BE2C (cell line): ENCODE data around the gene NELFB. TPM values are rescaled to one million over a fixed set of nuclear protein-coding genes. Genes with fewer than 3 reads are reported as not detected.

Experiments used
- DNase-seq: peaks from one replicate; pipeline ENCODE4 v3.0.0-alpha.2; 2020
- H3K27me3 ChIP-seq: fragments of 250-450 bp; sonication (Bioruptor Pico); 2 replicates; pipeline ENCODE4 v1.5.1; 2020; ENCODE audit warnings: mild to moderate bottlenecking
- H3K36me3 ChIP-seq: fragments of 250-450 bp; sonication (Bioruptor Pico); 2 replicates; pipeline ENCODE4 v1.5.1; 2020; ENCODE audit warnings: mild to moderate bottlenecking
- H3K4me1 ChIP-seq: fragments of 250-450 bp; sonication (Bioruptor Pico); 2 replicates; pipeline ENCODE4 v1.5.1; 2020
- H3K4me3 ChIP-seq: 2 replicates; pipeline ENCODE4 v1.5.1; 2011; ENCODE audit warnings: low read depth, low read length
- H3K9me3 ChIP-seq: fragments of 250-450 bp; sonication (Bioruptor Pico); 2 replicates; pipeline ENCODE4 v1.5.1; 2020
- polyA plus RNA-seq: library from polyadenylated mRNA; unstranded; fragments of >200 nt; gene quantifications from one replicate; pipeline ENCODE4 v1.2.1, GENCODE V29; 2012; ENCODE audit warnings: low read depth, missing spikeins; ENCODE audit not compliant: insufficient read length, insufficient read depth
- TF ChIP-seq, protein P1 (sequence below): IDR thresholded peaks from 2 replicates; pipeline ENCODE4 v1.5.1; 2012; ENCODE audit warnings: mild to moderate bottlenecking, low read depth, low read length

NELFB gene
- 204 TPM for polyA plus RNA-seq

- H3K4me3 ChIP-seq: peak within 1 kb of the TSS; percentile 93
- peak; percentile 97 for DNase-seq
- no peaks in the 10 kb centered on the region for H3K9me3 ChIP-seq
- H3K36me3 ChIP-seq: peaks cover 19% of the 10 kb centered on the region
- H3K27me3 ChIP-seq: no peaks in the 10 kb centered on the region
- TF ChIP-seq, protein P1, sequence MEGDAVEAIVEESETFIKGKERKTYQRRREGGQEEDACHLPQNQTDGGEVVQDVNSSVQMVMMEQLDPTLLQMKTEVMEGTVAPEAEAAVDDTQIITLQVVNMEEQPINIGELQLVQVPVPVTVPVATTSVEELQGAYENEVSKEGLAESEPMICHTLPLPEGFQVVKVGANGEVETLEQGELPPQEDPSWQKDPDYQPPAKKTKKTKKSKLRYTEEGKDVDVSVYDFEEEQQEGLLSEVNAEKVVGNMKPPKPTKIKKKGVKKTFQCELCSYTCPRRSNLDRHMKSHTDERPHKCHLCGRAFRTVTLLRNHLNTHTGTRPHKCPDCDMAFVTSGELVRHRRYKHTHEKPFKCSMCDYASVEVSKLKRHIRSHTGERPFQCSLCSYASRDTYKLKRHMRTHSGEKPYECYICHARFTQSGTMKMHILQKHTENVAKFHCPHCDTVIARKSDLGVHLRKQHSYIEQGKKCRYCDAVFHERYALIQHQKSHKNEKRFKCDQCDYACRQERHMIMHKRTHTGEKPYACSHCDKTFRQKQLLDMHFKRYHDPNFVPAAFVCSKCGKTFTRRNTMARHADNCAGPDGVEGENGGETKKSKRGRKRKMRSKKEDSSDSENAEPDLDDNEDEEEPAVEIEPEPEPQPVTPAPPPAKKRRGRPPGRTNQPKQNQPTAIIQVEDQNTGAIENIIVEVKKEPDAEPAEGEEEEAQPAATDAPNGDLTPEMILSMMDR: no peak
- peaks cover 4% of the 10 kb centered on the region for H3K4me1 ChIP-seq
Observed at GRCh38 chr9:137254624-137255447, at the start of gene NELFB. TSS of gene NELFB (plus strand) at chr9:137255327.

DNA sequence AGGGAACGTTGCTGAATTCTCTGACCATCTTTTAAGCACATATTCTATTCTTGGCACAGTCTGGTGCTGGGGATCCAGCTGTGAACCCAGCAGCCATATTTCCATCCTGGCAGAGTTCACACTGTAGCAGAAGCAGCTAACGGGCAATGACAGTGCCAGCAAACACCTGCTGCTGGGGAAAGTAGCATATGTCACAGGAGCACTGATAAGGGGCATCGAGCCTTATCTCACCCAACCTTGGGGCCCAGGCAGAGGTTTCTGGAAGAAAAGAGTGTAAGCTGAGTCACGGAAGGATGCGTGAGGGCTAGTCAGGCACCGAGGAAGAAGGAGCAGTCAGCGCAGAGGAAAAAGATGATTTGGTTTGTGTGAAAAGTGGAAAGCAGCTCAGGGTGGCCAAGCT is 48.5 kb upstream of the NELFB start:
- Histone ChIP-seq H3K4me1 (peaks cover 4% of the 10 kb centered on the region), H3K9me3 (no peaks in the 10 kb centered on the region), H3K4me3 (peak overlapping the region; percentile 98), H3K36me3 (no peaks in the 10 kb centered on the region), H3K27me3 (no peaks in the 10 kb centered on the region)
- TF ChIP-seq, protein P1: no peak
- DNase-seq: no peak

- H3K27me3 ChIP-seq: no peaks in the 10 kb centered on the region
- H3K9me3 ChIP-seq: no peaks in the 10 kb centered on the region
- no peaks in the 10 kb centered on the region for H3K36me3 ChIP-seq
- H3K4me1 ChIP-seq: no peaks in the 10 kb centered on the region; the same call in 1 of the 2 replicates
- TF ChIP-seq, protein P1: no peak
- no peak overlapping the region for H3K4me3 ChIP-seq
- DNase-seq: no peak
Observed at GRCh38 chr9:137211532-137211931, 43.6 kb upstream of the NELFB start.

GRCh38 chr9:137212520-137212919 is 42.6 kb upstream of the NELFB start:
- Histone ChIP-seq H3K36me3 (no peaks in the 10 kb centered on the region), H3K4me3 (no peak overlapping the region), H3K4me1 (peaks cover 1% of the 10 kb centered on the region), H3K27me3 (no peaks in the 10 kb centered on the region), H3K9me3 (no peaks in the 10 kb centered on the region)
- DNase-seq: no peak
- TF ChIP-seq, protein P1: peak; percentile 28

- Histone ChIP-seq H3K27me3 (no peaks in the 10 kb centered on the region), H3K36me3 (no peaks in the 10 kb centered on the region), H3K9me3 (no peaks in the 10 kb centered on the region), H3K4me3 (no peak overlapping the region), H3K4me1 (peaks cover 10% of the 10 kb centered on the region)
- DNase-seq: no peak
- TF ChIP-seq, protein P1: peak; percentile 43
Observed at GRCh38 chr9:137213160-137214060, 41.7 kb upstream of the NELFB start.

DNA sequence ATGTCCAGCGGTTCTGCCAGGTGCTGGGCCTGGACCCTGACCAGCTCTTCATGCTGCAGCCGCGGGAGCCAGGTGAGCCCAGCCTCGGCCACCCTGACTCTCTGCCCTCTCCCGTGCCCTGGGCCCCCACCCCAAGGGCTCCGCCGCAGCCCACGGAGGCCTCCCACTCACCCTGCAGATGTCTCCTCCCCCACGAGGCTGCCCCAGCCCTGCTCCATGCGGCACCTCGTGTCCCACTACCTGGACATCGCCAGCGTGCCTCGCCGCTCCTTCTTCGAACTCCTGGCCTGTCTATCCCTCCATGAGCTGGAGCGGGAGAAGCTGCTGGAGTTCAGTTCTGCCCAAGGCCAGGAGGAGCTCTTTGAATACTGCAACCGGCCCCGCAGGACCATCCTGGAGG is 40.5 kb upstream of the NELFB start:
- no peak overlapping the region for H3K4me3 ChIP-seq
- H3K9me3 ChIP-seq: no peaks in the 10 kb centered on the region
- DNase-seq: no peak
- H3K36me3 ChIP-seq: no peaks in the 10 kb centered on the region
- H3K4me1 ChIP-seq: peaks cover 13% of the 10 kb centered on the region
- TF ChIP-seq, protein P1: no peak
- H3K27me3 ChIP-seq: no peaks in the 10 kb centered on the region
